Measurements from ENCODE around the gene FOXO3. TPM values are rescaled to one million over a fixed set of nuclear protein-coding genes. Genes with fewer than 3 reads are reported as not detected.

FOXO3 gene
- total RNA-seq, 4 donors from 2014 or later = 146 to 200 (median 166) TPM

- no peak overlapping the region for H3K4me3 ChIP-seq
- H3K27ac ChIP-seq = no peak overlapping the region
- TF ChIP-seq POLR2A (IDR thresholded peaks at IDR 0.05) (no peak), EP300 (IDR thresholded peaks at IDR 0.05) (no peak), CTCF (IDR thresholded peaks at IDR 0.05) (no peak)
- 85 to 90% methylated on average over 3 of the region's 3 CpGs for WGBS, 2 donors
- no peaks in the 10 kb centered on the region for H3K27me3 ChIP-seq
- DNase-seq (ENCODE audit: low spot score in 2 of 2) = no peak
- peaks cover 0 to 81% (median 23%) of the 10 kb centered on the region in 4 donors for H3K4me1 ChIP-seq
- H3K9me3 ChIP-seq = no peaks in the 10 kb centered on the region
- peaks cover 0 to 49% (median 5%) of the 10 kb centered on the region in 3 donors for H3K36me3 ChIP-seq
Measured at GRCh38 chr6:108665495-108666196, 104.9 kb downstream of the FOXO3 start.

DNA sequence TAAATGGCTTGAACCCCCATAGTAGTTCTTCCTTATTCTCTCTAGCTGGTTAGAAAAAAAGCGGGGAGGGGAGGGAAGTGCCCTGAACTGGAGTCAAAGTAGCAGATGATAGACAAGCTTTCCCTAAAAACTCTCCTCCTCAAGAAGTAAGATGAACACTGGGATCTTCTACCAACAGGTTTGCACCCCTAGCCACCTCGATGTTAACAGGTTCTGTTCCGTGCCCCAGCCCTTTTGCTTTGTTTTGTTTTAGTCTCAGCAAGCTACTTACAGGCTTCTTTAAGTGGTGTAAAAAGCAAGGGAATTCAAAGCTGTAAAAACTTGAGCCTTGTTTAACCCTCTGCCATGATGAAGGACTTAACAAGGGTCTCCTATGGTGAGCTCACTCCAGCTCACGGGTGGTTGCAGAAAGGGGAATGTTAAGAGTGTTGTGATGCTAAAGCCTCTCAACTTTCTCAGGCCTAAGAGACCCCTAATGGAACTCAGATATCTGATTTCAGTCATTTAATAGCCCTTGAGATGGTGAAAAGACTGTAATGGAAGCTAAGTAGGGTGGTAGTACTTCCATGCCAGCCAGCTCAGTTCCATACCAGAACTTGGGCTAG, 106.0 kb downstream of the FOXO3 start:
- DNase-seq (ENCODE audit: low spot score in 2 of 2) = no peak
- Histone ChIP-seq H3K27me3 (no peaks in the 10 kb centered on the region), H3K9me3 (no peaks in the 10 kb centered on the region), H3K36me3 (peaks cover 0 to 49% (median 5%) of the 10 kb centered on the region in 3 donors), H3K4me3 (no peak overlapping the region), H3K27ac (no peak overlapping the region), H3K4me1 (peaks cover 0 to 81% (median 27%) of the 10 kb centered on the region in 4 donors)
- WGBS, 2 donors = 77 to 78% methylated on average over 4 of the region's 4 CpGs
- TF ChIP-seq POLR2A (IDR thresholded peaks at IDR 0.05) (no peak), EP300 (IDR thresholded peaks at IDR 0.05) (no peak), CTCF (IDR thresholded peaks at IDR 0.05) (no peak)

DNA sequence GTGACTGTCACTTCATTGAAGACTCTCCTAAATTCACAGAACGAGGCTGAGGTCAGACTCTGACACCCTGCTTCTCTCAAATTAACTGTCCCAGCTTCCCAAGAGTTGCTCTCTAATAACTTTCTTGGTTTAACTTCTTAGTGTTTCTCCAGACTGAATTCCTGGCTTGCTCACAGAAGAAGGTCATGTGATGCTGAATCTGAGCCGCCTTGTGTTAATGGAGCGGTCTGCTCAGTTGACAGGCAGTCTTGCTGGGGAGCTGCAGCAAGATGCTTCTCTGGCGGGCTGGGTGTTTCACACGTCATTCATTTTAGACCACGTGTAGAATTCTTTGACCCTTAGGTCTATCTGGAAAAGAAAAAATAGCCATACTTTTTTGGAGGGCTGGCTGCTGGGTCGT, 107.3 kb downstream of the FOXO3 start:
- Histone ChIP-seq H3K9me3 (no peaks in the 10 kb centered on the region), H3K4me3 (no peak overlapping the region), H3K4me1 (peaks cover 0 to 81% (median 30%) of the 10 kb centered on the region in 4 donors), H3K27me3 (no peaks in the 10 kb centered on the region), H3K36me3 (peaks cover 0 to 47% (median 5%) of the 10 kb centered on the region in 3 donors), H3K27ac (no peak overlapping the region)
- DNase-seq (ENCODE audit: low spot score in 2 of 2) = no peak
- WGBS, 2 donors = 24 to 25% methylated on average over 7 of the region's 7 CpGs
- peak in 1 of 2 donors; percentile 23 for TF ChIP-seq EP300 (IDR thresholded peaks at IDR 0.05)
- TF ChIP-seq CTCF (IDR thresholded peaks at IDR 0.05) = no peak

DNA sequence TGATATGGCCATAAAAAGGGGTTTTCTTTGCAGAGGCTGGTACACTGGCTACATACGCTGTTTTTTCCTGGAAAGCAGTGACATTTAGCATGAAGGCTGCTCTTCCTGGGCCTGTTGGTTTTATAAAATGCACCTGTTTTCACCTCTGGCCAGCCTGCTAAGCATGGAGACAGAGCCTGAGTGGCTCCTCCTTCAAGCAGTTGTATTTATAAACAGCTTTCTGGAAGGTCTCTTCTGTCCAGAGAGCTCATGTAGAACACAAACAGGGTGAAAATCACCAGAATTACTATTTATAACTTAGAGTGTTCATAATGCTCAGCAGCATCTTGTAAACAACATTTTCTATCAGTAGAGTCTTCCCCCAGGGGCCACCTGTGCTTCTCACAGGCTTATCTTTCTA, 109.0 kb downstream of the FOXO3 start:
- TF ChIP-seq CTCF (IDR thresholded peaks at IDR 0.05) = no peak
- no peak for TF ChIP-seq POLR2A (IDR thresholded peaks at IDR 0.05)
- TF ChIP-seq EP300 (IDR thresholded peaks at IDR 0.05) = no peak
- no peak overlapping the region for H3K27ac ChIP-seq
- H3K27me3 ChIP-seq = no peaks in the 10 kb centered on the region
- no peak for DNase-seq (ENCODE audit: low spot score in 2 of 2)
- no peak overlapping the region for H3K4me3 ChIP-seq
- WGBS, 2 donors = 94 to 95% methylated on average over 1 of the region's 1 CpG
- H3K9me3 ChIP-seq = no peaks in the 10 kb centered on the region
- H3K4me1 ChIP-seq = peaks cover 4 to 97% (median 44%) of the 10 kb centered on the region in 4 donors
- peaks cover 0 to 33% (median 0%) of the 10 kb centered on the region in 3 donors for H3K36me3 ChIP-seq

DNA sequence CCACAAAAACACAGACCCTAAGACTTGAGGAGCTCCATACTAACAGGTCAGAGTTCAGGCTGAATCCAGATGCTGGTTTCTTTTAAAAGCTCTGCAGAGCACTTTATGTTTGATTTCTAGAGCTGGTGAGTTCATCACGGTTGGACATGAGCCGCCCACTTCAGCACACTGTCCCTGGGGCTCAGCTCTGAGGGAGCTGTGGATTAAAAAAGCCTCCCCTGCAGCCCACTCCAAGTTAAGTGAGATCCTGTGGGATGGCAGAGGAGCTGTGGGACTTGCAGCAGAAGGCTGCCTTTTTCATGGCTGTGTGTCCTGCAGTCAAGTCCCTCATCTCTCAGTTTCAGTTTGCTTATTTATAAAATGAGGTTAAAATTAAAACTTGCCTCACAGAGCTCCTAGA, 110.5 kb downstream of the FOXO3 start:
- TF ChIP-seq POLR2A (IDR thresholded peaks at IDR 0.05) (no peak), CTCF (IDR thresholded peaks at IDR 0.05) (no peak), EP300 (IDR thresholded peaks at IDR 0.05) (no peak)
- 63 to 71% methylated on average over 2 of the region's 2 CpGs for WGBS, 2 donors
- Histone ChIP-seq H3K27ac (no peak overlapping the region), H3K4me3 (no peak overlapping the region), H3K9me3 (no peaks in the 10 kb centered on the region), H3K27me3 (no peaks in the 10 kb centered on the region), H3K4me1 (peaks cover 4 to 97% (median 57%) of the 10 kb centered on the region in 4 donors), H3K36me3 (peaks cover 0 to 18% (median 0%) of the 10 kb centered on the region in 3 donors)
- DNase-seq (ENCODE audit: low spot score in 2 of 2) = no peak
